PC-9 (cell line): ENCODE measurements around the gene YIPF1.

ENCODE experiments used
- EZH2 ChIP-seq: fragments of 200-600 bp; sonication (generic); IDR thresholded peaks from 2 replicates; pipeline ENCODE4 v1.8.0; 2017; ENCODE audit warnings: antibody characterized with exemption, low read depth
- TF ChIP-seq, protein P1 (sequence below): fragments of 200-600 bp; sonication (generic); conservative IDR thresholded peaks from 2 replicates; pipeline ENCODE4 v1.6.1; 2017; ENCODE audit warnings: mixed run types, antibody characterized with exemption, mild to moderate bottlenecking, moderate library complexity

DNA sequence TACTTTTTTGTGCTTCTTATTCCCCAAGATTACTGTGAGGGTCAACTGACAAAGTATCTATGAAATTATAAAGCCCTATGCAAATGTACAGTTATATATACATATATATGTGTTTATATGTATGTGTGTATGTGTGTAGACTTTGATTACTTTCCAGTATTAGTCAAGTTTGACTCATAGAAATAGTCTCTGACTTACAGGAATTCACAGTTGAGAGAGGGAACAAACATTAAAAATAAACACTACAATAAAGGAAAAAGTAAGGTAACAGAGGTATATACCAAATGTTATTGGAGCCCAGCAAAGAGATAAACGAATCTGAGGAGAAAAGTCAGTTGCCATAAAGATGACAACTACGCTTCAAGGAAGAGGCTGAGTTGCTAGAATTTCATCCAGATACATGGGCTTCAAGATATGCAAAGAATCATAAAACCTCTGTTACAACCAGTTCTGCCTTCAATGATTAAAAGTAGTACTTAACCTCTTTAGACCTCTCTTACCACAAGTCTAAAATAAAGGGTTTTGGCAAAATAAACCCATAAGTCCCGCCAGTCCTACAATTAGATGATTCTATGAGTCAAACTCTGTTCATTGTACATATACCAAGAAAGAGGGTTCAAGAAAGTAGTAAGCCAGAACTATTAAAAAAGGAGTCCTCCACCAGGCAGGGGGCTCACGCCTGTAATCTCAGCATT lies 48.7 kb upstream of the YIPF1 start:
- TF ChIP-seq, protein P1, sequence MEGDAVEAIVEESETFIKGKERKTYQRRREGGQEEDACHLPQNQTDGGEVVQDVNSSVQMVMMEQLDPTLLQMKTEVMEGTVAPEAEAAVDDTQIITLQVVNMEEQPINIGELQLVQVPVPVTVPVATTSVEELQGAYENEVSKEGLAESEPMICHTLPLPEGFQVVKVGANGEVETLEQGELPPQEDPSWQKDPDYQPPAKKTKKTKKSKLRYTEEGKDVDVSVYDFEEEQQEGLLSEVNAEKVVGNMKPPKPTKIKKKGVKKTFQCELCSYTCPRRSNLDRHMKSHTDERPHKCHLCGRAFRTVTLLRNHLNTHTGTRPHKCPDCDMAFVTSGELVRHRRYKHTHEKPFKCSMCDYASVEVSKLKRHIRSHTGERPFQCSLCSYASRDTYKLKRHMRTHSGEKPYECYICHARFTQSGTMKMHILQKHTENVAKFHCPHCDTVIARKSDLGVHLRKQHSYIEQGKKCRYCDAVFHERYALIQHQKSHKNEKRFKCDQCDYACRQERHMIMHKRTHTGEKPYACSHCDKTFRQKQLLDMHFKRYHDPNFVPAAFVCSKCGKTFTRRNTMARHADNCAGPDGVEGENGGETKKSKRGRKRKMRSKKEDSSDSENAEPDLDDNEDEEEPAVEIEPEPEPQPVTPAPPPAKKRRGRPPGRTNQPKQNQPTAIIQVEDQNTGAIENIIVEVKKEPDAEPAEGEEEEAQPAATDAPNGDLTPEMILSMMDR, result no peak
- no peak for TF ChIP-seq EZH2
